GM12878 (cell line): ENCODE results near the gene MFSD6. TPM values are rescaled to one million over a fixed set of nuclear protein-coding genes. Genes with fewer than 3 reads are reported as not detected.

Experiments used
- ATAC-seq: fragments of 200-7000 bp; cut with Tn5 transposase; 3 replicates; pipeline ENCODE4 v1.9.1; 2020; ENCODE audit warnings: mild to moderate bottlenecking, moderate library complexity
- BruUV-seq: library from RNA; stranded (reverse); fragments of 400-500 nt; replicated peaks from 2 replicates; lab custom pipeline; 2021; lab: Mats Ljungman, UMichigan
- CTCF ChIA-PET: fragments of 300-600 bp; sonication (Branson Sonifier 250); formaldehyde crosslinking; extraction: SDS; loops from one replicate; lab custom pipeline; 2021; ENCODE audit warnings: inconsistent platforms; lab: Yijun Ruan, JAX
- POLR2A ChIA-PET: fragments of 350-600 bp; formaldehyde crosslinking; extraction: SDS; loops from one replicate; lab custom pipeline; 2021; ENCODE audit warnings: inconsistent platforms; lab: Charles Lee
- RAD21 ChIA-PET: fragments of 300-600 bp; sonication (Branson Sonifier 250); formaldehyde crosslinking; loops from one replicate; lab custom pipeline; 2023; ENCODE audit warnings: antibody characterized with exemption; ENCODE audit not compliant: unreplicated experiment; lab: Charles Lee
- SMC1A ChIA-PET: fragments of 300-600 bp; sonication (Branson Sonifier 250); formaldehyde crosslinking; loops from one replicate; lab custom pipeline; 2023; ENCODE audit not compliant: unreplicated experiment, uncharacterized antibody; lab: Charles Lee
- DNase-seq: peaks from one replicate; pipeline ENCODE4 v3.0.0-alpha.2; 2011; ENCODE audit warnings: low read depth, low spot score
- FAIRE-seq: peaks from 3 replicates; lab custom pipeline; 2011; peaks lifted over from hg19 to GRCh38; lab: Jason Lieb, UNC
- H2AFZ ChIP-seq: 2 replicates; pipeline ENCODE4 v1.6.0; 2011; ENCODE audit warnings: low read depth, low read length, control low read depth; ENCODE audit not compliant: control insufficient read depth
- H3K27ac ChIP-seq: 2 replicates; pipeline ENCODE4 v1.5.1; 2011; ENCODE audit warnings: control low read depth; ENCODE audit not compliant: control insufficient read depth, insufficient read depth
- H3K27me3 ChIP-seq, 2 experiments: replicated peaks in 1 of 2; 2 replicates each; pipeline versions ENCODE4 v1.6.0 to v1.6.1; 2011; ENCODE audit warnings: low read length in 1 of 2; ENCODE audit not compliant: control insufficient read depth in 2 of 2, insufficient read depth in 2 of 2
- H3K36me3 ChIP-seq, 2 experiments: 2 replicates each; pipeline ENCODE4 v1.5.1; 2011; ENCODE audit warnings: low read length in 1 of 2; ENCODE audit not compliant: control insufficient read depth in 2 of 2, insufficient read depth in 2 of 2
- H3K4me1 ChIP-seq: 2 replicates; pipeline ENCODE4 v1.6.1; 2011; ENCODE audit warnings: mild to moderate bottlenecking, low read length, moderate library complexity, mixed read lengths; ENCODE audit not compliant: control insufficient read depth, insufficient read depth
- H3K4me2 ChIP-seq: 2 replicates; pipeline ENCODE4 v1.6.0; 2011; ENCODE audit warnings: control low read depth; ENCODE audit not compliant: control insufficient read depth, insufficient read depth
- H3K4me3 ChIP-seq: fragments of 200-600 bp; sonication (generic); 2 replicates; pipeline ENCODE4 v1.5.1; 2016
- H3K79me2 ChIP-seq: 2 replicates; pipeline ENCODE4 v1.6.0; 2011; ENCODE audit warnings: low read length; ENCODE audit not compliant: control insufficient read depth, insufficient read depth
- H3K9ac ChIP-seq: 2 replicates; pipeline ENCODE4 v1.8.0; 2011; ENCODE audit warnings: low read length, control low read depth, mixed read lengths; ENCODE audit not compliant: control insufficient read depth, insufficient read depth
- H3K9me3 ChIP-seq: replicated peaks from 3 replicates; pipeline ENCODE4 v1.5.1; 2011; ENCODE audit warnings: mild to moderate bottlenecking, low read length; ENCODE audit not compliant: control insufficient read depth, insufficient read depth
- H4K20me1 ChIP-seq: 2 replicates; pipeline ENCODE4 v1.6.0; 2011; ENCODE audit not compliant: control insufficient read depth, insufficient read depth
- RAD51 ChIP-seq: fragments of 450-650 bp; IDR thresholded peaks from 2 replicates; pipeline ENCODE4 v1.6.1; 2016; ENCODE audit warnings: moderate library complexity, mild to moderate bottlenecking, inconsistent platforms
- WGBS: methylation state at CpG from one replicate; pipeline ENCODE4 v1.1.6; 2016; ENCODE audit warnings: low lambda C conversion rate; ENCODE audit not compliant: insufficient replicate concordance, insufficient coverage; ENCODE audit errors: missing lambda C conversion rate; 5-methylcytosine and 5-hydroxymethylcytosine counted together
- in situ Hi-C: fragments of 300-500 bp; cut with MboI; formaldehyde crosslinking; loops from 9 replicates; pipeline ENCODE4 v1.14.3; 2018; ENCODE audit warnings: mixed read lengths
- intact Hi-C: fragments of 100-400 bp; cut with micrococcal nuclease; formaldehyde crosslinking; loops from one replicate; pipeline ENCODE4 v1.14.2; 2022; ENCODE audit not compliant: unreplicated experiment
- polyA plus RNA-seq, 11 experiments: library from polyadenylated mRNA; depleted of rRNA in 4 of 11; unstranded in 6 of 11; stranded (reverse) in 5 of 11; fragments of >200 nt; fragmentation: Nextera tagmentation in 4 of 11; fragmentation: Illumina TruSeq in 1 of 11; extraction: Ambion mirVana in 4 of 11; extraction: Trizol in 1 of 11; gene quantifications; 1 replicate in 1 of 11; 2 replicates in 10 of 11; pipeline versions ENCODE4 v1.2.1 to v1.2.3, GENCODE V29; 2011 to 2016; ENCODE audit warnings: inconsistent platforms in 2 of 11, missing spikeins in 2 of 11, low read depth in 1 of 11
- total RNA-seq, 4 experiments: library from RNA; depleted of rRNA in 3 of 4; stranded (reverse); fragments of >200 nt in 3 of 4; fragmentation: Illumina TruSeq in 1 of 4; extraction: Trizol in 1 of 4; gene quantifications; 2 replicates each; pipeline versions ENCODE4 v1.2.1 to v1.2.3, GENCODE V29; 2013 to 2021
- TF ChIP-seq, protein P1 (sequence below), 3 experiments: IDR thresholded peaks in 2 of 3; conservative IDR thresholded peaks in 1 of 3; 2 replicates each; pipeline ENCODE4 v1.5.1; 2011; ENCODE audit warnings: low read depth in 3 of 3, low read length in 3 of 3, mild to moderate bottlenecking in 3 of 3, control low read depth in 2 of 3, moderate library complexity in 2 of 3, inconsistent platforms in 1 of 3, mixed read lengths in 1 of 3; ENCODE audit not compliant: control insufficient read depth in 2 of 3, insufficient read depth in 1 of 3; ENCODE audit errors: extremely low read depth in 1 of 3

Gene MFSD6
- total and polyA plus RNA-seq, 10 of the 15 experiments (the other 5 are each of a cell fraction or from before 2014, with no cell fraction given): 6.7 to 42.6 (median 24.2) TPM

DNA sequence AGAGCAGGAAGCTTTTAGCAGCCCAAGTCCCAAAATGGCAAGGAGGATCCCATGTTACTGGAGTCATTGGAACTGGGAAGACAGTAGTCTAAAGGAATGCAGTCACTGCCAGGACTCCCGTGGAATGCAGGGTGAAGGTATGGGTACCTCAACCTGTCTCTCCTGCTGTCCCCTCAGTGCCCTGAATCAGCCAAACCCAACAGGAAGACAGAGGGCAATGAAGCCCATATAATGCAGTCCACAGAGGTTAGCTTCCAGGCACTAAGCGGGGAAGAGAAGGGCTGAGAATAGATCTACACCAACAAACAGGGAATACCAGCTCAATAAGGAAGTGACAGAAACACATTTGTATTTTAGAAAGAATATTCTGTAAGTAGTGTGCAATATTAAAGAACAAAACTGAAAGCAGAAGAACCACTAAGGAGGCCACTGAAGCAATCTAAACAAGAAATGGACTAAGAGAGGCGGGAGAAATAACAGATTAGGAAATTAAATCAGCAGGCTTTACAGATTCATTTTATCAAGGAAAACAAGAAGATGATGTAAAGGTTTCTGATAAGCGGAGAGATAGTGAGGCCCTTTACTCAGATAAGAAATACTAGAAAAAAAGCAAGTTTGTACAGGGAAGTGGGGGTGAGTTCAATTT is 118.1 kb downstream of the MFSD6 start:
- RAD21 ChIA-PET: interaction anchor here (1.0 to 1.3 kb wide), 3 partner anchors 8 to 196 kb away, joined by 3 read pairs; partner anchors contain the start of gene NEMP2

More for the DNA sequence above, 118.1 kb downstream of the MFSD6 start:
- ChIA-PET CTCF (interaction anchor here (0.9 to 1.9 kb wide), 2 partner anchors 153 to 254 kb away, joined by 3 to 5 read pairs; no protein-coding TSS in a partner anchor), SMC1A (interaction anchor here (0.6 to 2.0 kb wide), 7 partner anchors 9 to 167 kb away, joined by 3 to 16 read pairs (median 3); no protein-coding TSS in a partner anchor), POLR2A (no interaction called here)
- Histone ChIP-seq H3K27me3 (no peaks in the 10 kb centered on the region), H3K4me2 (peak overlapping the region; percentile 41; the same call in 1 of the 2 replicates), H3K36me3 (0 out of 4 replicates have a peak, but pooled peaks cover 0 to 2% of the 10 kb centered on the region in 2 experiments), H3K79me2 (peaks cover 11% of the 10 kb centered on the region), H3K4me3 (no peak overlapping the region), H3K4me1 (peaks cover 39% of the 10 kb centered on the region), H3K9ac (no peak overlapping the region), H3K9me3 (no peaks in the 10 kb centered on the region), H3K27ac (peak overlapping the region; percentile 11; the same call in 1 of the 2 replicates), H2AFZ (peak overlapping the region; percentile 57), H4K20me1 (no peaks in the 10 kb centered on the region)
- DNase-seq: no peak
- no peak for TF ChIP-seq RAD51
- TF ChIP-seq, protein P1, sequence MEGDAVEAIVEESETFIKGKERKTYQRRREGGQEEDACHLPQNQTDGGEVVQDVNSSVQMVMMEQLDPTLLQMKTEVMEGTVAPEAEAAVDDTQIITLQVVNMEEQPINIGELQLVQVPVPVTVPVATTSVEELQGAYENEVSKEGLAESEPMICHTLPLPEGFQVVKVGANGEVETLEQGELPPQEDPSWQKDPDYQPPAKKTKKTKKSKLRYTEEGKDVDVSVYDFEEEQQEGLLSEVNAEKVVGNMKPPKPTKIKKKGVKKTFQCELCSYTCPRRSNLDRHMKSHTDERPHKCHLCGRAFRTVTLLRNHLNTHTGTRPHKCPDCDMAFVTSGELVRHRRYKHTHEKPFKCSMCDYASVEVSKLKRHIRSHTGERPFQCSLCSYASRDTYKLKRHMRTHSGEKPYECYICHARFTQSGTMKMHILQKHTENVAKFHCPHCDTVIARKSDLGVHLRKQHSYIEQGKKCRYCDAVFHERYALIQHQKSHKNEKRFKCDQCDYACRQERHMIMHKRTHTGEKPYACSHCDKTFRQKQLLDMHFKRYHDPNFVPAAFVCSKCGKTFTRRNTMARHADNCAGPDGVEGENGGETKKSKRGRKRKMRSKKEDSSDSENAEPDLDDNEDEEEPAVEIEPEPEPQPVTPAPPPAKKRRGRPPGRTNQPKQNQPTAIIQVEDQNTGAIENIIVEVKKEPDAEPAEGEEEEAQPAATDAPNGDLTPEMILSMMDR (IDR thresholded peaks at IDR 0.05 in 2 of 3, conservative IDR thresholded peaks at IDR 0.05 in 1 of 3; ENCODE audit: control insufficient read depth in 2 of 3, extremely low read depth in 1 of 3, insufficient read depth in 1 of 3, low read depth in 3 of 3, low read length in 3 of 3): 0 out of 6 replicates have a peak, but pooled peaks of 1 of the 3 experiments have one; percentile 13
- no peak for ATAC-seq
- intact Hi-C loops: loop anchor here (5.0 kb wide), 1 partner anchor 276 kb away; no protein-coding TSS in a partner anchor
- in situ Hi-C loops: no loop called here
- BruUV-seq: no TSS peak
- 68% methylated on average over 4 of the region's 4 CpGs for WGBS
- FAIRE-seq: no peak
